HG02870 (cell line): ENCODE measurements around the gene KDM4F.

Source experiments
- ATAC-seq: cut with Tn5 transposase; IDR thresholded peaks from one replicate; pipeline ENCODE4 v1.9.1; 2021; ENCODE audit warnings: mild to moderate bottlenecking, moderate library complexity; ENCODE audit not compliant: unreplicated experiment

The KDM4F gene

GRCh38 chr11:95059046-95059445, 9.8 kb downstream of the KDM4F start:
- no peak for ATAC-seq

DNA sequence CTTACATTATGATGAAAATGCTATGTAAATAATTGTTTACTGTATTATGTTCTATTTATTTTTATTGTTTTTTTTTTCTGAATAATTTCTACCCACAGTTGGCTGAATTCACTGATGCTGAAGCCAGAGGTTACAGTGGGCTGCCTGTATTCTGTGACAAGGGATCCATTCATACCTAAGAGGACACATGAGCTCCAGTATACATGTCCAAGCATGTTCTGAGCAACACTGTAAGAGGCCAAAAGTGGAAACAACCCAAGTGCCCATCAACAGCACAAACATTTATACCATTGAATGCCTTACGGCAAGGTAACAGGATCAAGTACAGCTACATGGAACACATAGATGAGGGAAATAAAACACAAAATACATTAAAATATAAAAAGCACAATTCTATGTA, 16.1 kb downstream of the KDM4F start:
- ATAC-seq = no peak

DNA sequence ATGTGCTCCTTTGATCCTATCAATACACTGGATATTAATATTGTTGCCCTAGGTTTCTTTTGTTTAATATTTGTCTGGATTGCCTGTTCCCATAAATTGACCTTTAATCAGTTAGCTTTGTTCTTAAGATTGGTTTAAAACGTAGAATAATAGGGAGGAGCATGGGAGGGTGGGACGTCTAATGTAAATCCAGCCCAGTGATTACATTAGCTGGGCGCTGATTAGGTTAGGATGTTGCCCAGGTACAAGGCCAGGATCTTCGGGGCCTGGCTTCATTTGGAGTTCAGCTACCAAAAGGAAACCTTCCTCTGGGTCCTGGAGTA, 17.5 kb downstream of the KDM4F start, which contains the start of gene SRSF8:
Gene SRSF8, plus strand, starts transcription at position 204 of the 323 bp plus-strand sequence. CDS start 308 bp downstream, outside the sequence.
- ATAC-seq = peak; percentile 41

DNA sequence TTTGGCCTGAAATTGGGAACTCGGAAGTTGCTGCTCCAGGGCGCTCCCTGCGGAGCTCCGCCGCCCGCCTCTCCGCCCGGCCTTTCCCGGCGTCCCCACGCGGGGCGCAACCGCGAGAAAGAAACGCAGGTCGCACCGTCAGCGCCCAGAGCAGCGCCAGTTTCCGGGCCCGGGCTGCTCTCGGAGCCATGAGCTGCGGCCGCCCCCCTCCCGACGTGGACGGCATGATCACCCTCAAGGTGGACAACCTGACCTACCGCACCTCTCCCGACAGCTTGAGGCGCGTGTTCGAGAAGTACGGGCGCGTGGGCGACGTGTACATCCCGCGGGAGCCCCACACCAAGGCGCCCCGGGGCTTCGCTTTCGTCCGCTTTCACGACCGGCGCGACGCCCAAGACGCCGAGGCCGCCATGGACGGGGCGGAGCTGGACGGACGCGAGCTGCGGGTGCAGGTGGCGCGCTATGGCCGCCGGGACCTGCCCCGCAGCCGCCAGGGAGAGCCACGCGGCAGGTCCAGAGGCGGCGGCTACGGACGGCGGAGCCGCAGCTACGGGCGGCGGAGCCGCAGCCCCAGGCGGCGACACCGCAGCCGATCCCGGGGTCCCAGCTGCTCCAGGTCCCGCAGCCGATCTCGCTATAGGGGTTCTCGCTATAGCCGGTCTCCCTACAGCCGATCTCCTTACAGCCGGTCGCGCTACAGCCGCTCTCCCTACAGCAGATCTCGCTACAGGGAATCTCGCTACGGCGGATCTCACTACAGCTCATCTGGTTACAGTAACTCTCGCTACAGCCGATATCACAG, 18.0 kb downstream of the KDM4F start:
- peak; percentile 58 for ATAC-seq

DNA sequence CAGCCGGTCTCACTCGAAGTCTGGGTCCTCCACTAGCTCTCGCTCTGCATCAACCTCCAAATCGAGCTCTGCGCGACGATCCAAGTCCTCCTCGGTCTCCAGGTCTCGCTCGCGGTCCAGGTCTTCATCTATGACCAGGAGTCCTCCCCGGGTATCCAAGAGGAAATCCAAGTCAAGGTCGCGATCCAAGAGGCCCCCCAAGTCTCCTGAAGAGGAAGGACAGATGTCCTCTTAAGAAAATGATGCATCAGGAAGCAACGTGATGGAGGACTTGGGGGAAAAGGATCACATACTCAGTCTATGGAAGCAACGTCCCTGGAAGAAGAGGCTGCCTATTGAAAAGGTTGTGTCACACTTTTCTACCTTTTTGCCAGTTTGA, 18.6 kb downstream of the KDM4F start:
- ATAC-seq = no peak

DNA sequence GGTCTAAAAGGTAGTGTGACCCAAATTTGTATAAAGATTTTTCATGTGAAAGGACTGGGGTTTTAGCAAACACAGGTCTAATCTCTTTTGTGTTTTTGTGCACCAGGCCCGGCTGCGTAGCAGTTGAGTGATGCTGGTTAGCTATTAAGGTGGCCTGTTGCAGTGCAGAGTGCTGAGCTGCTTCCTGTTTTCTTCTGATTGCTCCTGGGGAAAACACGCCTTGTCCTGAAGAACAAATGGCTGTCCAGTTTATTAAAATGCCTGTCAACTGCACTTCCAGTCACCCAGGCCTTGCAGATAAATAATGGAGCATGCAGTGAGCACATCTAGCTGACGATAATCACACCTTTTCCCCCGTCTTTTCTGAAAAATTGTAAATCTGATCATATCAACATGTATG, 19.3 kb downstream of the KDM4F start:
- ATAC-seq = peak; percentile 60

DNA sequence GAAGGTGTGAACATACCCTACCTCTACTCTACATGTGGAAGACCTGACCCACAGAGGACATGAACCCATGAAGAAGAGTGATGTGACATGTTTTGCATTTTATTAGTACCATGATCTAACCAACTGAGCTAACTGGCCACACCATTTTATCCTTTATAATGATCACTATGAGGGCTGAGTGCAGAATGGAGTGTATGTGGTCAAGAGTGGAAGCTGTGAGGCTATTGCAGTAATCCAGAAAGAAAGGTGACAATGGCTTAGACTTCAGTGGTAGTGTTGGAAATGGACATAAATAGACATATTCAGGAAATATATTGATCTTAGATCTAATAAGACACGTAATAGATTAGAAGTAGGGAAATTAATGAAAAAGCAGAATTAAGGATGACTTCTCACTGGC, 21.2 kb downstream of the KDM4F start:
- ATAC-seq = no peak

DNA sequence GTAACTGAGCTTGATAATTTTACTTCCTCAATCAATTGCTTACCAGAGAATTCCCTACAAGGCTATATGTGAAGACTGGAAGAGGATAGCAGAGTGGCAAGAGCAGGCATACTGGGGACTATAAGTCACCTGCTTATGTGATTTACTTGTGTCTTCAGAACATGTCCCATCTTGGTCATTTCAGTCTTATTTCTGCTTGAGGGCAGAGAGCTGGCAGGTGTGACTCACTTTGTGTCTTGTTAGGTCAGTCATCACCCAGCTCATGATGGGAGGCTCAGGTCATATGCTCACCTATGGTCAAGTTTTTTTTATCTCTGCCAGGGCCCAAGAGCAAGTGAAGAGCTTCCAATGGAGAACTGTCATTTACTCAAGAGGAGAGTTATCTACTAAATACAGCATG, 23.7 kb downstream of the KDM4F start:
- ATAC-seq = no peak

- ATAC-seq = no peak
These were observed 25.8 kb downstream of the KDM4F start for GRCh38 chr11:95074792-95075563.

DNA sequence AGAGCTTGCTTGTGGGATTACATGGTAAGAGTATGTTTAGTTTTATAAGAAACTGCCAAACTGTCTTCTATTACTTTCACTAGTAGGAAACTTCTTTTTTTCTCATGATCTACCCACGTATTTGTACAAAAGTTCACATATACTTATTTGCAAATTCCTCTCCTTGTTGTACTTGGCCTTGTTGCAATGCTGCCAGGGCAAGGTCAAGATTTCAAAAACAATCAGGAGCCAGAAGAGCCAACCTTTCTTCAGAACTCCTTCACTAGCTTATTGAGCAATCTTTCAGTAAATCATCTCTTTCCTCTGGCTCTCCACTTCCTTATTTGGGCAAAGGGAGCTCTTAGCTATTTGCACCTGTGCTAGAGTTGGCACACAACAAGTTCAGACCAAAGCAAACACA, 27.2 kb downstream of the KDM4F start:
- no peak for ATAC-seq

DNA sequence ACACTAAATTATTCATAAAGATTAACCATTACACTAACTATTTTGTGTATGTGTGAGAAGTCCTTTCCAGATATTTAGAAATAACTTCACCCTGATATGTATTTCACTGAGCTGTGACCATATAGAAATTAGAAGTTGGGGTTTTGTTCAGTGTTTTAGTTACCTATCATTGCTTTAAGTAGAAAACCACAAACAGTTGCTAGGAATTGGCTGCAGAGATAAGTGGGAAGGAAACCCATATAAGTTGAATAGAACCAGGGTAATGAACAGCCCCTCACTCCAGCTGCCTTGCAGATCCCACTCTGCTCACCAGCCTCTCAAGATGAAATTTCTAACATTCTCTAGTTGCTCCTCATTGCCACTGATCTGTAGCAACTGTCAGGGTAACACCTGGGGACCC, 27.8 kb downstream of the KDM4F start:
- ATAC-seq = no peak

- ATAC-seq = no peak
These were observed 29.3 kb downstream of the KDM4F start for GRCh38 chr11:95078526-95078925.

GRCh38 chr11:95081010-95081409, 31.8 kb downstream of the KDM4F start:
- ATAC-seq = no peak

DNA sequence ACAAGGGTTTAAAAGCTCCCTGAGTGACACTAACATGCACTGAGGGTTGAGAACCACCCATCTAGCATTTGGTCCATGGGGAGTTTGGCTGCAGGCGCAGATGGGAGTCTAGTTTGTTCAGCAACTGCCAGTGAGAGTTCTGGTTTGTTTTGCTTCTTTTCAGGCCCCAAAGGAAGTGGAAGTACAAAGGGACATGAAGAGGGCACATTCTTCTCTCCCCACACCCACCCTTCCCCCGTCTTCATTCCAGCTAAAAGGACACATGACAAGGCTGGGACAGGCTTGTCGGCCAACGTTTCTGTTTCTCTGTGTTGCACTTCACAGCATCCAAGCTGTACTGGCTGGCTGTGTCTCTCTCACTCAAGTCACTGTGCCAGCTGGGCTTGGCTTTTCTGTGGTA, 32.2 kb downstream of the KDM4F start:
- no peak for ATAC-seq

- no peak for ATAC-seq
These were observed 33.4 kb downstream of the KDM4F start for GRCh38 chr11:95082576-95083001.

- ATAC-seq = no peak
These were observed 35.3 kb downstream of the KDM4F start for GRCh38 chr11:95084509-95084908.

- no peak for ATAC-seq
These were observed 36.0 kb downstream of the KDM4F start for GRCh38 chr11:95085117-95085816.

DNA sequence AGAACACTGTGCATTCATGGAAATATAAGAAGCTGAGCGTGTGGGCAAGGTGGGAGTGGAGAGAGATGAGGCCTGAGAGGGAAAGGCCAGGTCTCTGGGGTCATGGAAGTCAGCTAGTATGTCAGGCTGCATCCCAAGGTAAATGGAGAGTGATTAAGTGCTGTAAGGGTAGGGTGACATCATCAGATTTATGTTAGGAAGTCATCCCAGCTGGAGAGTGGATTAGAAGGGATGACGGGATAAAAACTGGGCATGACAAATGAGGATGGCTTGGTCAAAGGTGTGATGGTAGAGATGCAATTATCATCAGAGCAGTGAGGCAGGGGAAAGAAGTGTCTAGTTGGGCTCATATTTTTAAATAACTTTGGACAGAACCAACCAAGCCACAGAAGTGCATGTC, 36.9 kb downstream of the KDM4F start:
- ATAC-seq = no peak

- no peak for ATAC-seq
These were observed 37.8 kb downstream of the KDM4F start for GRCh38 chr11:95086836-95087570.

DNA sequence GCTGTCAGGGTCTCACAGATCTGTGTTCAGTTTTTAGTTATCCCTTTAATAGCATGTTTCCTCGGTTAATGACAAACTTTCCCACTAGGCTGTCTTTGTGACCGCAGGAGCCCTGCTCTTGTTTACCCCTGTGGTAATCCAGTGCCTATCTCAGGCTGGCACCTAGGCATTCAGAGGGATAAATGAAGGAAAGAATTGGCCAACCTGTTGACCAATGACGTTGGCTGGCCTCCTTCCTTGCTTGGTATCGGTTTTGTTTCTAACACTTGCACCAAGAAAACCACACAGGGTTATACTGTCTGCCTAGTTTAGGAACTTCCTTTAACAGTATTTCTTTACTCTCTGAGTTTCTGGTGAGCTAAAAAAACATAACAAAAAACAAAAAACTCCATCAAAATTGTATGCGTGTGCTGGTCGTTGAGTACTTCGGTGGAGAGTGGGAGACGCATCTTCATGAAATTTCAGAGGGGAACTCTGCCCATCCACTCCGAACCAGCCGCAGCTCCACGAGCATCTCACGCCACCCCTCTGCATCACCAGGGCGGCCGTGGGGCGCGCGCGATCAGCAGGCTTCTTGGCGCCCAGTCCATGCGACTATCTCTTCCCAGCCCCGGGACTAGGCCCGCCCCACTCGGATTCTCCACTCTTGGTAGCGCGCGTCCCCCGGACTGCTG, 39.9 kb downstream of the KDM4F start:
- peak; percentile 33 for ATAC-seq
